Activated naive CD8-positive, alpha-beta T cell treated with anti-CD3 and anti-CD28 coated beads, Interleukin-2, amount 50 U/mL, for 24 hours (primary cell): ENCODE data around the gene UBL7.

ENCODE experiments used
- ATAC-seq: fragments of 150-1000 bp; cut with Tn5 transposase; one replicate; pipeline ENCODE4 v1.10.0; 2021
- DNase-seq: peaks from one replicate; pipeline ENCODE4 v3.0.0; 2021
- H3K27ac Mint-ChIP-seq: one replicate; pipeline ENCODE4 v1.8.0; 2021; ENCODE audit warnings: mild to moderate bottlenecking, mixed read lengths
- H3K27me3 Mint-ChIP-seq: one replicate; pipeline ENCODE4 v1.8.0; 2021; ENCODE audit warnings: mixed read lengths
- H3K36me3 Mint-ChIP-seq: one replicate; pipeline ENCODE4 v1.8.0; 2021; ENCODE audit warnings: low read depth, mixed read lengths
- H3K4me1 Mint-ChIP-seq: one replicate; pipeline ENCODE4 v1.8.0; 2021; ENCODE audit warnings: mixed read lengths
- H3K4me3 Mint-ChIP-seq: one replicate; pipeline ENCODE4 v1.8.0; 2021; ENCODE audit warnings: mild to moderate bottlenecking, moderate library complexity, mixed read lengths
- H3K9me3 Mint-ChIP-seq: one replicate; pipeline ENCODE4 v1.8.0; 2021; ENCODE audit warnings: mixed read lengths

Gene UBL7

GRCh38 chr15:74460871-74461846 lies at the start of gene UBL7:
Gene UBL7 (minus strand): TSS chr15:74461160. CDS start chr15:74458867, 2,293 bp downstream.
- Mint-ChIP-seq H3K4me3 (peak within 1 kb of the TSS; percentile 96), H3K9me3 (no peaks in the 10 kb centered on the region), H3K27me3 (no peaks in the 10 kb centered on the region), H3K27ac (peak within 1 kb of the TSS; percentile 90), H3K4me1 (peaks cover 55% of the 10 kb centered on the region), H3K36me3 (peaks cover 24% of the 10 kb centered on the region)
- ATAC-seq = peak; percentile 93
- peak; percentile 98 for DNase-seq

GRCh38 chr15:74506515-74506840 lies 45.5 kb upstream of the UBL7 start:
- H3K9me3 Mint-ChIP-seq = no peaks in the 10 kb centered on the region
- no peak overlapping the region for H3K27ac Mint-ChIP-seq
- no peaks in the 10 kb centered on the region for H3K4me1 Mint-ChIP-seq
- DNase-seq (no peak), ATAC-seq (no peak)
- no peak overlapping the region for H3K4me3 Mint-ChIP-seq
- no peaks in the 10 kb centered on the region for H3K27me3 Mint-ChIP-seq
- peaks cover 8% of the 10 kb centered on the region for H3K36me3 Mint-ChIP-seq

DNA sequence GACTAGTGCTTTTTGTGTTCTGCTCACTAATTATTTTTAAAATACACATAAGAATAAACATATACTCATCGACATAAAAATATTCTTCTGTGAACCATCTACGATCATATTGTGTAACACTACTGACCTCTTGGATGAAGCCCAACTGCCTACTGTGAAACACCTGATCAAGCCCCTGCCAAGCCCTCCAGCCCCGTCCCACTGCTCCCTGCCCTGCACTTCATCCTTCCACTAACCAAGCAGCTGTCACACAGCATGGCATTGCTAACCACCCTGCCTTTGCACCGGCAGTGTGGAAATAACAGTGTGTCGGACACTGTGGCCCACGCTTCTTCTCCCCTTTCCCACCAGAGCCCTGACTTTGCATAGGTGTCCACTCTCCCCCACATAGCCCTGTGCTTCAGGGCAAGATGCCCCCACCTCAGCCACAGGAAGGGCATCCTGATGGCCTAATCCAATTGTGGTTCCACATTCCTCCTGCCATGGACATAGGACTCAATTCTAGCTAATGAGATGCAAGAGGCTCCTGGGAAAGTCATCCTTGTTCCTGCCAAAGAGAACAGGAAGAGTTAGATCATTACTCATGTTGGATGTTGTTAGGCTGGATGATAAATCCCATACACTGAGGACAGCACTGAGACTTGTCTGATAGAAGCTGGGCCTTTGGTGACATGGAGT lies 45.0 kb upstream of the UBL7 start:
- no peak overlapping the region for H3K27ac Mint-ChIP-seq

DNA sequence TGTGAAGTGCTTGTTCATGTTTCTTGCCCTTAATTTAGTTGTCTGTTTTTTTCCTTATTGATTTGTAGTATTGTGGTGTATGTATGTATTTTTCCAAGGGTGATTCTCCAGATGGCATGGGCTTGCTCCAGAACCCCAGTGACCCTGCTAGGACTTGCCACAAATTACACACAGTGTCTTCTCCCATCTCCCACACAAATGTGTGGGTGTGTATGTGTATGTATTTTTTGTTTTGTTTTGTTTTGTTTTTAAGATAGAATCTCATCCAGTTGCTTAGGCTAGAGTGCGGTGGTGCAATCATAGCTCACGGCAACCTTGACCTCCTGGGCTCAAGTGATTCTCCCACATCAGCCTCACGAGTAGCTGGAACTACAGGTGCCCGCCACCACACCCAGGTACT lies 43.9 kb upstream of the UBL7 start:
- H3K27me3 Mint-ChIP-seq = no peaks in the 10 kb centered on the region
- no peak overlapping the region for H3K4me3 Mint-ChIP-seq
- no peak overlapping the region for H3K27ac Mint-ChIP-seq
- ATAC-seq = no peak
- no peak for DNase-seq
- no peaks in the 10 kb centered on the region for H3K9me3 Mint-ChIP-seq
- peaks cover 8% of the 10 kb centered on the region for H3K36me3 Mint-ChIP-seq
- no peaks in the 10 kb centered on the region for H3K4me1 Mint-ChIP-seq

More for the DNA sequence above, 45.0 kb upstream of the UBL7 start:
- DNase-seq = no peak
- Mint-ChIP-seq H3K4me3 (no peak overlapping the region), H3K27me3 (no peaks in the 10 kb centered on the region), H3K36me3 (peaks cover 8% of the 10 kb centered on the region), H3K4me1 (no peaks in the 10 kb centered on the region), H3K9me3 (no peaks in the 10 kb centered on the region)
- no peak for ATAC-seq

DNA sequence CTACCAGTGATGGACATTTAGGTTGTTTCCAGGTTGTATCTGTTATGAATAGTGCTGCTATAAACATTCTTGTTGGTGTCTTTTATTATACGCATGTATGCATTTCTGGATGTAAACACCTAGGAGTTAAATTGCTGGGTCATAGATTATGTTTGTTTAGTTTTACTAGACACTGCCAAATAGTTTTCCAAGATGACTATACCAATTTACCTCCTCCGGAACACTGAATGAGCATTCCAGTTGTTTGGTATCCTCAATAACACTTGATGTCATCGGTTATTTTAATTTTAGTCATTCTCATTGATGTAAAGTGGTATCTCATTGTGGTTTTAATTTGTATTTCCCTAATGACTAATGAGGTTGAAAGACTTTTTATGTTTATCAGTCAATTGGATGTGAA lies 43.5 kb upstream of the UBL7 start:
- Mint-ChIP-seq H3K4me3 (no peak overlapping the region), H3K36me3 (peaks cover 8% of the 10 kb centered on the region)

DNA sequence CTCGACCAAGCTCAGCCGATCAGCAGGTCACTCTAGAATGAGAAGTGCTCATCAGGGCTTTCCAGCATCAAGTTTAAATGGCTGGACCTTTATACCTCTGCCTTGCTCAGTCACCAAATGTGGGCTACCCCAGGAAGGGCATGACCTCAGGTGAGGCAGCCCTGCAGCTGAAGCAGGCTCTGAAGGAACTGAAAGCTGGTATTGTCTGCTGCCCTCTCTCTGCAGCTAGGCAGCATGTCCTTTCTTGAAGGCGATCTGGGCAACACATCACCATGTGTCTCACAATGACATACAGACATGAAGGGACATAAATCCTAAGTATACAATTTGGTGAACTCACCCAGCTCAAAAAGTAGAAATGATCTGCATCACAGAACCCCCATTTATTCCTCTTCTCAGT lies 41.3 kb upstream of the UBL7 start:
- ATAC-seq = no peak

More for the DNA sequence above, 43.5 kb upstream of the UBL7 start:
- H3K27ac Mint-ChIP-seq = no peak overlapping the region
- no peaks in the 10 kb centered on the region for H3K4me1 Mint-ChIP-seq
- no peaks in the 10 kb centered on the region for H3K9me3 Mint-ChIP-seq
- DNase-seq (no peak), ATAC-seq (no peak)
- no peaks in the 10 kb centered on the region for H3K27me3 Mint-ChIP-seq

GRCh38 chr15:74500401-74500800 lies 39.4 kb upstream of the UBL7 start:
- Mint-ChIP-seq H3K4me1 (no peaks in the 10 kb centered on the region), H3K4me3 (no peak overlapping the region), H3K27me3 (no peaks in the 10 kb centered on the region), H3K36me3 (peaks cover 8% of the 10 kb centered on the region), H3K9me3 (no peaks in the 10 kb centered on the region), H3K27ac (no peak overlapping the region)
- no peak for DNase-seq
- ATAC-seq = no peak

More for the DNA sequence above, 41.3 kb upstream of the UBL7 start:
- no peaks in the 10 kb centered on the region for H3K4me1 Mint-ChIP-seq
- no peak overlapping the region for H3K4me3 Mint-ChIP-seq
- H3K9me3 Mint-ChIP-seq = no peaks in the 10 kb centered on the region
- no peak overlapping the region for H3K27ac Mint-ChIP-seq
- H3K27me3 Mint-ChIP-seq = no peaks in the 10 kb centered on the region
- DNase-seq = no peak
- peaks cover 8% of the 10 kb centered on the region for H3K36me3 Mint-ChIP-seq

DNA sequence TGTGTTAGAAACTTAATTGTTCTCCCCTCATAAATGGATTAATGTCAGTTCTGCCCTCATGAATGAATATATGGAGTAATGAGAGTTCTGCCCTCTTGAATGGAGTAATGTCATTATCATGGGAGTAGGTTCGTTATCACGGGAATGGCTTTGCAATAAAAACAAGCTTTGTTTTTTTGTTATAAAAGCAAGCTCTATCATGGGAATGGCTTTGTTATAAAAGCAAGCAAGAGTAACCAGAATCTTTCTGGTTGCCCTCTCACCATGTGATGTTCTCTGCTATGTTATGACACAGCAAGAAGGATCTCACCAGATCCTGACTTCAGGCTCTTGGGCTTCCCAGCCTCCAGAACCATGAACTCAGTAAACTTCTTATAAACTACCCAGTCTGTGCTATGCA lies 38.4 kb upstream of the UBL7 start:
- DNase-seq = no peak
- Mint-ChIP-seq H3K4me1 (peaks cover 2% of the 10 kb centered on the region), H3K27me3 (no peaks in the 10 kb centered on the region), H3K9me3 (no peaks in the 10 kb centered on the region), H3K27ac (no peak overlapping the region), H3K36me3 (peaks cover 8% of the 10 kb centered on the region), H3K4me3 (no peak overlapping the region)
- no peak for ATAC-seq

GRCh38 chr15:74497584-74497983 lies 36.6 kb upstream of the UBL7 start:
- peaks cover 2% of the 10 kb centered on the region for H3K4me1 Mint-ChIP-seq
- no peaks in the 10 kb centered on the region for H3K9me3 Mint-ChIP-seq
- peaks cover 3% of the 10 kb centered on the region for H3K36me3 Mint-ChIP-seq
- H3K4me3 Mint-ChIP-seq = no peak overlapping the region
- H3K27ac Mint-ChIP-seq = no peak overlapping the region
- DNase-seq (no peak), ATAC-seq (no peak)
- H3K27me3 Mint-ChIP-seq = no peaks in the 10 kb centered on the region

- Mint-ChIP-seq H3K4me1 (peaks cover 2% of the 10 kb centered on the region), H3K9me3 (no peaks in the 10 kb centered on the region), H3K4me3 (no peak overlapping the region), H3K27me3 (no peaks in the 10 kb centered on the region), H3K27ac (no peak overlapping the region), H3K36me3 (no peaks in the 10 kb centered on the region)
- no peak for DNase-seq
- no peak for ATAC-seq
Measured at GRCh38 chr15:74496648-74497047, 35.7 kb upstream of the UBL7 start.

DNA sequence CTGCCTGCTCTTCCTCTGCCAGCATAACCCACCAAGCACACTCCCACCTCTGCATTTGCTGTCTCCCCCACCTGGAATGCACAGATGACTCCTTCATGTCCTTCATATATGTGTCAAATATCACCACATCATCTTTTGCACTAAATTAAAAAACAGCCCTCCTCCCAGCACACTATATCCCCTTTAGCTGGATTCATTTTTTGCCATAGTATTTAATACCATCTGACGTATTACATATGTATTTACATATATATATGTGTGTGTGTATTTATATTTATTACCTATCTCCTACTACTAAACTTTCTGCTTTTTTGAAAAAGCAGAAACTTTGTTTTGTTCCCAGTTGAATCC lies 29.4 kb upstream of the UBL7 start:
- Mint-ChIP-seq H3K36me3 (no peaks in the 10 kb centered on the region), H3K27ac (peak overlapping the region; percentile 90), H3K4me3 (peak overlapping the region; percentile 82), H3K9me3 (no peaks in the 10 kb centered on the region), H3K27me3 (no peaks in the 10 kb centered on the region), H3K4me1 (peaks cover 21% of the 10 kb centered on the region)
- no peak for DNase-seq
- no peak for ATAC-seq

DNA sequence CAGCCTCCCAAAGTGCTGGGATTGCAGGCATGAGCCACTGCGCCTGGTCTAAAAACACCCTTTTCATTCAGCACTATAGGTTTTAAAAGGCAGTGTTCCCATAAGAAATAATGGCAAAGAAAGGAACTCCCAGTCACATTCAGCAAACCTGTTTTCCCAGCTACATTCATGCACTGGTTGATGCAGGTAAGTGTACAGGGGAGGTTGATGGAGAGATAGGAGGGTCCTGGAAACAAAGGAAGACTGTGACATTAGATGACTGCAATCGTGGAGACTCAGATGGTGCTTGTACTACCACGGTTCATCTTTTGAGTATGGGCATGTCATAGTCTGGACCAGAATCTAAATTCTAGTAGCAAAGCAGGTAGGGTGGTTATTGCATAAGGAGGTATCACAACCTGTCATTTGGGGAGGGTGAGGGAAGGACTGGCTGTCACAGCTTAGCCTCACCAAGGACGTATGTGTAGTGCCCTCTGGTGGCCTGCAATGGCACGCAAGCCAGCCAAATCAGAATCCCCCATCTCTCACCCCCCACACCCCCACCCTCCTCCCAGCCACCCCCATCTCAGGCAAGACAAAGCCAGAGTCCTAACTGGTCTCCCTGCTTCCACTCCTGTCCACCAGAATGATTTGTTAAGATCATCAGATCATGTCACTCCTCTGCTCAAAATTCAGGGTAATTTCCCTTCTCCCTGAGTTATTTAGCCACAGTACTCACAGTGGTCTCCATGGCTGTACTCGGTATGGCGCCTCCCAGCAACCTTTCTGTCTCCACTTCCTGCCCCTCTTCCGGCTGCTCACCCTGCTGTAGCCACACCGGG lies 28.8 kb upstream of the UBL7 start:
- Mint-ChIP-seq H3K9me3 (no peaks in the 10 kb centered on the region), H3K36me3 (no peaks in the 10 kb centered on the region), H3K27me3 (no peaks in the 10 kb centered on the region), H3K27ac (peak overlapping the region; percentile 90), H3K4me1 (peaks cover 21% of the 10 kb centered on the region), H3K4me3 (peak overlapping the region; percentile 82)
- DNase-seq (peak; percentile 85), ATAC-seq (peak; percentile 93)

DNA sequence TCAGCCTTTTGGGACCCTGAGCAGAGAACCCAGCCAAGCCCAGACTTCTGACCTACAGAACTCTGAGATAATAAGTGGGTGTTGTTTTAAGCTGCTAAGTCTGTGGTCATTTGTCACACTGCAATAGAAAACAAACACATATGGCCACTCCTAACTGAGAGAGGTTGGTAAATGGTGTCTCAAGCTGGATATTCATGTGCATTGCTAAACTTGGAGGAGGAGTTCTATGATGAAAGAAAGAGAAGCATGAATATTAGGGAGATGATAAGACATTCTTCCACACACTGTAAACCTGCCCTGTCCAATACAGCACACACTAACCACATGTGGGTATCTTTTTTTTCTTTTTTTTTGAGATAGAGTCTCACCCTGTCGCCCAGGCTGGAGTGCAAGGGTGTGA lies 27.8 kb upstream of the UBL7 start:
- Mint-ChIP-seq H3K4me1 (peaks cover 19% of the 10 kb centered on the region), H3K27me3 (no peaks in the 10 kb centered on the region), H3K9me3 (no peaks in the 10 kb centered on the region), H3K27ac (no peak overlapping the region), H3K36me3 (no peaks in the 10 kb centered on the region), H3K4me3 (no peak overlapping the region)
- ATAC-seq (no peak), DNase-seq (no peak)

- ATAC-seq (no peak), DNase-seq (no peak)
- no peaks in the 10 kb centered on the region for H3K4me1 Mint-ChIP-seq
- no peak overlapping the region for H3K27ac Mint-ChIP-seq
- H3K27me3 Mint-ChIP-seq = no peaks in the 10 kb centered on the region
- no peak overlapping the region for H3K4me3 Mint-ChIP-seq
- no peaks in the 10 kb centered on the region for H3K9me3 Mint-ChIP-seq
- H3K36me3 Mint-ChIP-seq = peaks cover 6% of the 10 kb centered on the region
Measured at GRCh38 chr15:74482661-74483060, 21.7 kb upstream of the UBL7 start.
